Activated B cell treated with CpG ODN at 0.5 μM for 24 hours (primary cell): ENCODE data around the gene PCDHB5. TPM values are rescaled to one million over a fixed set of nuclear protein-coding genes. Genes with fewer than 3 reads are reported as not detected.
"Not testable (repeated sequence)": the region's sequence is repeated elsewhere in the genome, so short reads cannot be mapped to it uniquely, and the experiment has no call there.

Experiments
- ATAC-seq: fragments of 200-7000 bp; cut with Tn5 transposase; one replicate; pipeline ENCODE4 v1.10.0; 2021; ENCODE audit warnings: low read depth, mild to moderate bottlenecking, moderate library complexity
- CTCF ChIA-PET: fragments of 350-600 bp; sonication (Branson Sonifier 250); formaldehyde crosslinking; loops from one replicate; lab custom pipeline; 2021; ENCODE audit warnings: antibody characterized with exemption; lab: Charles Lee
- POLR2A ChIA-PET: fragments of 350-600 bp; sonication (Branson Sonifier 250); formaldehyde crosslinking; loops from one replicate; lab custom pipeline; 2021; ENCODE audit warnings: antibody characterized with exemption; lab: Charles Lee
- DNase-seq: peaks from one replicate; pipeline ENCODE4 v3.0.0; 2022
- H3K27ac Mint-ChIP-seq: one replicate; pipeline ENCODE4 v1.8.0; 2020; ENCODE audit warnings: mixed read lengths
- H3K27me3 Mint-ChIP-seq: one replicate; pipeline ENCODE4 v1.8.0; 2021; ENCODE audit warnings: mixed read lengths
- H3K36me3 Mint-ChIP-seq: one replicate; pipeline ENCODE4 v1.8.0; 2021; ENCODE audit warnings: low read depth, mixed read lengths
- H3K4me1 Mint-ChIP-seq: one replicate; pipeline ENCODE4 v1.8.0; 2021; ENCODE audit warnings: mixed read lengths
- H3K4me3 Mint-ChIP-seq: one replicate; pipeline ENCODE4 v1.8.0; 2020; ENCODE audit warnings: mild to moderate bottlenecking, mixed read lengths
- H3K9me3 Mint-ChIP-seq: one replicate; pipeline ENCODE4 v1.8.0; 2020; ENCODE audit warnings: mixed read lengths
- intact Hi-C: fragments of 100-400 bp; cut with micrococcal nuclease; formaldehyde crosslinking; loops from one replicate; pipeline ENCODE4 v1.15.1; 2024
- total RNA-seq: library from RNA; stranded (reverse); gene quantifications from 2 replicates; pipeline ENCODE4 v1.2.3, GENCODE V29; 2022
- TF ChIP-seq, protein P1 (sequence below): fragments of 200-600 bp; IDR thresholded peaks from one replicate; pipeline ENCODE4 v1.8.0; 2022; ENCODE audit warnings: antibody characterized with exemption, mild to moderate bottlenecking

PCDHB5 gene
- total RNA-seq, 1 donor from 2014 or later: not detected

DNA sequence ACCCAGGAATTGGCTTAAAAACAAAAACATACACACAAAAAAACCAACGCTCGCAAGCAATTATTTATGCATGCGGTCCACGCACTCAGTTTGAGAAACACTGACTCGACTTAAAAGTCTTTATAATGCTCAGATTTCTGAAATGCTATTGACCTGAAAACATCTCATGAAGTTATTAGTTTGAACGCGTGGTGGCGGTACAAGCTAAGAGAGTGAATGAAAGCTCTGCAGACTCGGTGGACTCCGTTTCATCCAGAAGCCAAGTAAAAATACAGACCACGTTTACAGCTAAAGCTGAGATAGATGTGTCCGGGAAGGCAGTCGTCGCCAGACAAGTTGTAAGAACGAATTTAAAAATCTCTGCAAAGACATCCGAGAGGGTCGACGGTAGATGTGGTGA, 14.8 kb downstream of the PCDHB5 start, which contains the start of gene PCDHB6:
Gene PCDHB6, plus strand, starts transcription at position 246 of the 400 bp plus-strand sequence. CDS start 201 bp downstream, outside the sequence.
- H3K27me3 Mint-ChIP-seq: peaks cover 17% of the 10 kb centered on the region
- H3K27ac Mint-ChIP-seq: no peak within 1 kb of the TSS
- ChIA-PET CTCF (no interaction called here), POLR2A (no interaction called here)
- peaks cover 12% of the 10 kb centered on the region for H3K9me3 Mint-ChIP-seq
- no peaks in the 10 kb centered on the region for H3K36me3 Mint-ChIP-seq
- no peak for DNase-seq
- no peaks in the 10 kb centered on the region for H3K4me1 Mint-ChIP-seq
- no peak for ATAC-seq
- H3K4me3 Mint-ChIP-seq: peak within 1 kb of the TSS; percentile 4
- TF ChIP-seq, protein P1, sequence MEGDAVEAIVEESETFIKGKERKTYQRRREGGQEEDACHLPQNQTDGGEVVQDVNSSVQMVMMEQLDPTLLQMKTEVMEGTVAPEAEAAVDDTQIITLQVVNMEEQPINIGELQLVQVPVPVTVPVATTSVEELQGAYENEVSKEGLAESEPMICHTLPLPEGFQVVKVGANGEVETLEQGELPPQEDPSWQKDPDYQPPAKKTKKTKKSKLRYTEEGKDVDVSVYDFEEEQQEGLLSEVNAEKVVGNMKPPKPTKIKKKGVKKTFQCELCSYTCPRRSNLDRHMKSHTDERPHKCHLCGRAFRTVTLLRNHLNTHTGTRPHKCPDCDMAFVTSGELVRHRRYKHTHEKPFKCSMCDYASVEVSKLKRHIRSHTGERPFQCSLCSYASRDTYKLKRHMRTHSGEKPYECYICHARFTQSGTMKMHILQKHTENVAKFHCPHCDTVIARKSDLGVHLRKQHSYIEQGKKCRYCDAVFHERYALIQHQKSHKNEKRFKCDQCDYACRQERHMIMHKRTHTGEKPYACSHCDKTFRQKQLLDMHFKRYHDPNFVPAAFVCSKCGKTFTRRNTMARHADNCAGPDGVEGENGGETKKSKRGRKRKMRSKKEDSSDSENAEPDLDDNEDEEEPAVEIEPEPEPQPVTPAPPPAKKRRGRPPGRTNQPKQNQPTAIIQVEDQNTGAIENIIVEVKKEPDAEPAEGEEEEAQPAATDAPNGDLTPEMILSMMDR: no peak
- intact Hi-C loops: no loop called here

DNA sequence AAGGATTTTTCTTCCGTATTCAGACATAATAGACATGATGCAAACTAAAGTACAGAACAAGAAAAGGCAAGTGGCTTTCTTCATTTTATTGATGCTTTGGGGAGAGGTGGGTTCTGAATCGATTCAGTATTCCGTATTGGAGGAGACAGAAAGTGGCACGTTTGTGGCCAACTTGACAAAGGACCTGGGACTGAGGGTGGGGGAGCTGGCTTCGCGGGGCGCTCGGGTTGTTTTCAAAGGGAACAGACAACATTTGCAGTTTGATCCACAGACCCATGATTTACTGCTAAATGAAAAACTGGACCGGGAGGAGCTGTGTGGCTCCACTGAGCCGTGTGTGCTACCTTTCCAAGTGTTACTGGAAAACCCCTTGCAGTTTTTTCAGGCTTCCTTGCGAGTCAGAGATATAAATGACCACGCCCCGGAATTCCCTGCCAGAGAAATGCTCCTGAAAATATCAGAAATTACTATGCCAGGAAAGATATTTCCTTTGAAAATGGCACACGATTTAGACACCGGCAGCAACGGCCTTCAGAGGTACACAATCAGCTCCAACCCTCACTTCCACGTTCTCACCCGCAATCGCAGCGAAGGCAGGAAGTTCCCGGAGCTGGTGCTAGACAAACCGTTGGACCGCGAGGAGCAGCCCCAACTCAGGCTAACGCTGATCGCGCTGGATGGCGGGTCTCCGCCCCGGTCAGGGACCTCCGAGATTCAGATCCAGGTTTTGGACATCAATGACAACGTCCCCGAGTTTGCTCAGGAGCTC, 15.4 kb downstream of the PCDHB5 start:
- no peak for DNase-seq
- H3K36me3 Mint-ChIP-seq: no peaks in the 10 kb centered on the region
- H3K4me3 Mint-ChIP-seq: peak overlapping the region; percentile 4
- CTCF ChIA-PET: no interaction called here
- intact Hi-C loops: no loop called here
- no peak for ATAC-seq
- H3K27me3 Mint-ChIP-seq: peaks cover 17% of the 10 kb centered on the region
- H3K4me1 Mint-ChIP-seq: no peaks in the 10 kb centered on the region
- POLR2A ChIA-PET: no interaction called here
- H3K27ac Mint-ChIP-seq: no peak overlapping the region
- TF ChIP-seq, protein P1: no peak
- H3K9me3 Mint-ChIP-seq: peaks cover 12% of the 10 kb centered on the region

DNA sequence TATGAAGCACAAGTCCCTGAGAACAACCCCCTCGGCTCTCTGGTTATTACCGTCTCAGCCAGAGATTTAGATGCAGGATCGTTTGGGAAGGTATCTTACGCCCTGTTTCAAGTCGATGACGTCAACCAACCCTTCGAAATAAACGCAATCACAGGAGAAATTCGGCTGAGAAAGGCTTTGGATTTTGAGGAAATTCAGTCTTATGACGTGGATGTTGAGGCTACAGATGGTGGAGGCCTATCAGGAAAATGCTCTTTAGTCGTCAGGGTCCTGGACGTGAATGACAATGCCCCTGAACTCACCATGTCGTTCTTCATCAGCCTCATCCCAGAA, 16.0 kb downstream of the PCDHB5 start:
- CTCF ChIA-PET: no interaction called here
- TF ChIP-seq, protein P1: no peak
- POLR2A ChIA-PET: no interaction called here
- Mint-ChIP-seq H3K27ac (no peak overlapping the region), H3K9me3 (peaks cover 14% of the 10 kb centered on the region), H3K27me3 (peaks cover 17% of the 10 kb centered on the region), H3K36me3 (no peaks in the 10 kb centered on the region), H3K4me3 (no peak overlapping the region), H3K4me1 (no peaks in the 10 kb centered on the region)
- ATAC-seq: no peak
- intact Hi-C loops: no loop called here
- DNase-seq: no peak

DNA sequence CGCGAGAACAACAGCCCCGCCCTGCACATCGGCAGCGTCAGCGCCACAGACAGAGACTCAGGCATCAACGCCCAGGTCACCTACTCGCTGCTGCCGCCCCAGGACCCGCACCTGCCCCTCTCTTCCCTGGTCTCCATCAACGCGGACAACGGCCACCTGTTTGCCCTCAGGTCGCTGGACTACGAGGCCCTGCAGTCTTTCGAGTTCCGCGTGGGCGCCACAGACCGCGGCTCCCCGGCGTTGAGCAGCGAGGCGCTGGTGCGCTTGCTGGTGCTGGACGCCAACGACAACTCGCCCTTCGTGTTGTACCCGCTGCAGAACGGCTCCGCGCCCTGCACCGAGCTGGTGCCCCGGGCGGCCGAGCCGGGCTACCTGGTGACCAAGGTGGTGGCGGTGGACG, 16.6 kb downstream of the PCDHB5 start:
- H3K27me3 Mint-ChIP-seq: peaks cover 18% of the 10 kb centered on the region
- POLR2A ChIA-PET: not testable (repeated sequence)

DNA sequence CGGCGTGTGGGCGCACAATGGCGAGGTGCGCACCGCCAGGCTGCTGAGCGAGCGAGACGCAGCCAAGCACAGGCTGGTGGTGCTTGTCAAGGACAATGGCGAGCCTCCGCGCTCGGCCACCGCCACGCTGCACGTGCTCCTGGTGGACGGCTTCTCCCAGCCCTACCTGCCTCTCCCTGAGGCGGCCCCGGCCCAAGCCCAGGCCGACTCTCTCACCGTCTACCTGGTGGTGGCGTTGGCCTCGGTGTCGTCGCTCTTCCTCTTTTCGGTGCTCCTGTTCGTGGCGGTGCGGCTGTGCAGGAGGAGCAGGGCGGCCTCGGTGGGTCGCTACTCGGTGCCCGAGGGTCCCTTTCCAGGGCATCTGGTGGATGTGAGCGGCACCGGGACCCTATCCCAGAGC, 17.1 kb downstream of the PCDHB5 start:
- Mint-ChIP-seq H3K9me3 (peaks cover 19% of the 10 kb centered on the region), H3K27me3 (peaks cover 19% of the 10 kb centered on the region)
- H3K4me3 Mint-ChIP-seq, intact Hi-C loops, H3K4me1 Mint-ChIP-seq, CTCF ChIA-PET, DNase-seq, H3K27ac Mint-ChIP-seq, POLR2A ChIA-PET, ATAC-seq, H3K36me3 Mint-ChIP-seq: not testable (repeated sequence)

More for the DNA sequence above, 16.6 kb downstream of the PCDHB5 start:
- DNase-seq, ATAC-seq, H3K27ac Mint-ChIP-seq, intact Hi-C loops, CTCF ChIA-PET, H3K36me3 Mint-ChIP-seq, H3K4me3 Mint-ChIP-seq, H3K4me1 Mint-ChIP-seq: not testable (repeated sequence)
- peaks cover 18% of the 10 kb centered on the region for H3K9me3 Mint-ChIP-seq

DNA sequence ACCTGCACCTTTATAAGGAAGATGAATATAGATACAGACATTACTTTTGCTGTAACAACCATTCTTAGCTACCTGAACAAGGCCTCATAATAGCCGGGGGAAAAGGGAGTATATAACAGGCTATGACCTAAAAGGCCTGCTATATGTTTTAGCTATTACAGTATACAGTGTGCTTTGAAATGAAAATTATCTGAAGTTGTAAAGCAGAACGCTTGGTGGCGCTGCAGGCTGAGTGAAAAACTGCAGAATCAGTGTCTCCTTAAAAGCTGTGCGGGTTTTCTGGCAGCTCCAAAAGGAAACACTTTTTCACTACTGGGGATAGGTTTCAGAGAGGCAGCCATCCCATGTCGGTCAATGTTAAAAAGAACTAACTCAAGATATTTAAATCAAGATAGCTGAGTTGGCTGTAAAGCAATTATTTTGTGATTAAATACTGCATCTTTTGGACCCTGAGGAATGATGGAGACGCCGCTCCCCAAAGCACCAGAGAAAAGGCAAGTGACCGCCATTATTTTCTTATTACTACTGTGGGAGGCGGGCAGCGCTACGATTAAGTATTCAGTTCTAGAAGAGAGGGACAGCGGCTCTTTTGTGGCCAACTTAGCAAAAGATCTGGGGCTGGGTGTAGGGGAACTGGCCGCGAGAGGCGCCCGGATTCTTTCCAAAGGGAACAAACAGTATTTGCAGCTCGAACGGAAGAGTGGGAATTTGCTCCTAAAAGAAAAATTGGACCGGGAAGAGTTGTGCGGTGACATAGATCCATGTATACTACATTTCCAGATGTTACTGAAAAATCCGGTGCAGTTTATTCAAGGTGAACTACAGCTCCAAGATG, 20.8 kb downstream of the PCDHB5 start:
- no peaks in the 10 kb centered on the region for H3K36me3 Mint-ChIP-seq
- no peak overlapping the region for H3K4me3 Mint-ChIP-seq
- intact Hi-C loops: no loop called here
- DNase-seq (no peak), ATAC-seq (no peak)
- TF ChIP-seq, protein P1: no peak
- peaks cover 14% of the 10 kb centered on the region for H3K27me3 Mint-ChIP-seq
- H3K9me3 Mint-ChIP-seq: peaks cover 14% of the 10 kb centered on the region
- H3K27ac Mint-ChIP-seq: no peak overlapping the region
- CTCF ChIA-PET: no interaction called here
- POLR2A ChIA-PET: no interaction called here
- no peaks in the 10 kb centered on the region for H3K4me1 Mint-ChIP-seq

DNA sequence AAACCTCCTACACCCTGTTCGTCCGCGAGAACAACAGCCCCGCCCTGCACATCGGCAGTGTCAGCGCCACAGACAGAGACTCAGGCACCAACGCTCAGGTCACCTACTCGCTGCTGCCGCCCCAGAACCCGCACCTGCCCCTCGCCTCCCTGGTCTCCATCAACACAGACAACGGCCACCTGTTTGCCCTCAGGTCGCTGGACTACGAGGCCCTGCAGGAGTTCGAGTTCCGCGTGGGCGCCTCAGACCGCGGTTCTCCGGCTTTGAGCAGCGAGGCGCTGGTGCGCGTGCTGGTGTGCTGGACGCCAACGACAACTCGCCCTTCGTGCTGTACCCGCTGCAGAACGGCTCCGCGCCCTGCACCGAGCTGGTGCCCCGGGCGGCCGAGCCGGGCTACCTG, 22.4 kb downstream of the PCDHB5 start:
- CTCF ChIA-PET, H3K27ac Mint-ChIP-seq, ATAC-seq, H3K27me3 Mint-ChIP-seq, DNase-seq, POLR2A ChIA-PET, intact Hi-C loops, H3K36me3 Mint-ChIP-seq, H3K4me1 Mint-ChIP-seq, H3K4me3 Mint-ChIP-seq: not testable (repeated sequence)
- peaks cover 11% of the 10 kb centered on the region for H3K9me3 Mint-ChIP-seq

DNA sequence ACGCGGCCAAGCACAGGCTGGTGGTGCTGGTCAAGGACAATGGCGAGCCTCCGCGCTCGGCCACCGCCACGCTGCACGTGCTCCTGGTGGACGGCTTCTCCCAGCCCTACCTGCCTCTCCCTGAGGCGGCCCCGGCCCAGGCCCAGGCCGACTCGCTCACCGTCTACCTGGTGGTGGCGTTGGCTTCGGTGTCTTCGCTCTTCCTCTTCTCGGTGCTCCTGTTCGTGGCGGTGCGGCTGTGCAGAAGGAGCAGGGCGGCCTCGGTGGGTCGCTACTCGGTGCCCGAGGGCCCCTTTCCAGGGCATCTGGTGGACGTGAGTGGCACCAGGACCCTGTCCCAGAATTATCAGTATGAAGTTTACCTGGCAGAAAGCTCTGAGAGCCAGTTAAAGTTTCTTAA, 22.9 kb downstream of the PCDHB5 start:
- intact Hi-C loops, H3K27me3 Mint-ChIP-seq, H3K27ac Mint-ChIP-seq, POLR2A ChIA-PET, CTCF ChIA-PET, H3K4me1 Mint-ChIP-seq, ATAC-seq, DNase-seq, H3K36me3 Mint-ChIP-seq, H3K4me3 Mint-ChIP-seq: not testable (repeated sequence)
- H3K9me3 Mint-ChIP-seq: peaks cover 11% of the 10 kb centered on the region
